CD4-positive, CD25-positive, alpha-beta regulatory T cell (primary cell): ENCODE data around the gene PDE4C. TPM values are rescaled to one million over a fixed set of nuclear protein-coding genes. Genes with fewer than 3 reads are reported as not detected.

Experiments used
- ATAC-seq, 2 donors: fragments of 150-1000 bp; cut with Tn5 transposase; one replicate each; pipeline ENCODE4 v1.10.0; 2021; ENCODE audit warnings: low read depth in 2 of 2, moderate number of reproducible peaks in 2 of 2, moderate library complexity in 1 of 2
- DNase-seq, 3 donors: peaks; one replicate each; pipeline versions ENCODE4 v3.0.0 to v3.0.0-alpha.2; 2012 to 2022; ENCODE audit warnings: mixed read lengths in 1 of 3
- H3K27ac ChIP-seq: one replicate; pipeline ENCODE4 v1.7.0; 2013; ENCODE audit warnings: mild to moderate bottlenecking, low read length; ENCODE audit not compliant: insufficient read depth, poor library complexity, severe bottlenecking
- H3K27me3 ChIP-seq: one replicate; pipeline ENCODE4 v1.7.0; 2013; ENCODE audit warnings: low read length; ENCODE audit not compliant: control insufficient read depth, insufficient read depth
- H3K36me3 ChIP-seq: one replicate; pipeline ENCODE4 v1.7.0; 2013; ENCODE audit warnings: mild to moderate bottlenecking, low read length, moderate library complexity; ENCODE audit not compliant: control insufficient read depth, insufficient read depth
- H3K4me1 ChIP-seq: 2 replicates; pipeline ENCODE4 v1.7.0; 2013; ENCODE audit warnings: mild to moderate bottlenecking, low read length; ENCODE audit not compliant: insufficient read depth, control insufficient read depth, poor library complexity, severe bottlenecking
- H3K4me3 ChIP-seq: one replicate; pipeline ENCODE4 v1.7.0; 2013; ENCODE audit warnings: low read depth, mild to moderate bottlenecking, low read length, moderate library complexity
- H3K9me3 ChIP-seq, 2 experiments: 1 replicate in 1 of 2; 2 replicates in 1 of 2; pipeline ENCODE4 v1.7.0; 2013; ENCODE audit warnings: low read length in 2 of 2, mild to moderate bottlenecking in 1 of 2, moderate library complexity in 1 of 2; ENCODE audit not compliant: control insufficient read depth in 2 of 2
- H3K27ac Mint-ChIP-seq, 3 donors: one replicate each; pipeline ENCODE4 v1.8.0; 2020 to 2022; ENCODE audit warnings: mild to moderate bottlenecking in 3 of 3, mixed read lengths in 3 of 3, moderate library complexity in 2 of 3
- H3K27me3 Mint-ChIP-seq: one replicate; pipeline ENCODE4 v1.8.0; 2022; ENCODE audit warnings: mild to moderate bottlenecking, mixed read lengths
- H3K36me3 Mint-ChIP-seq: one replicate; pipeline ENCODE4 v1.8.0; 2020; ENCODE audit warnings: mixed read lengths
- H3K4me1 Mint-ChIP-seq, 4 donors: one replicate each; pipeline ENCODE4 v1.8.0; 2020 to 2022; ENCODE audit warnings: mixed read lengths in 4 of 4, mild to moderate bottlenecking in 1 of 4
- H3K4me3 Mint-ChIP-seq, 4 donors: one replicate each; pipeline ENCODE4 v1.8.0; 2020 to 2022; ENCODE audit warnings: mild to moderate bottlenecking in 4 of 4, mixed read lengths in 4 of 4, moderate library complexity in 3 of 4
- H3K9me3 Mint-ChIP-seq, 7 donors: one replicate each; pipeline ENCODE4 v1.8.0; 2020 to 2022; ENCODE audit warnings: mixed read lengths in 7 of 7, mild to moderate bottlenecking in 3 of 7, moderate library complexity in 2 of 7
- polyA plus RNA-seq, 4 donors: library from polyadenylated mRNA; unstranded; fragments of 300-500 nt; fragmentation: Illumina TruSeq; gene quantifications; one replicate each; pipeline ENCODE4 v1.2.3, GENCODE V29; 2021
- total RNA-seq: library from RNA; stranded (reverse); gene quantifications from one replicate; pipeline ENCODE4 v1.2.3, GENCODE V29; 2022

Gene PDE4C
- total and polyA plus RNA-seq, 5 donors from 2014 or later = not detected

DNA sequence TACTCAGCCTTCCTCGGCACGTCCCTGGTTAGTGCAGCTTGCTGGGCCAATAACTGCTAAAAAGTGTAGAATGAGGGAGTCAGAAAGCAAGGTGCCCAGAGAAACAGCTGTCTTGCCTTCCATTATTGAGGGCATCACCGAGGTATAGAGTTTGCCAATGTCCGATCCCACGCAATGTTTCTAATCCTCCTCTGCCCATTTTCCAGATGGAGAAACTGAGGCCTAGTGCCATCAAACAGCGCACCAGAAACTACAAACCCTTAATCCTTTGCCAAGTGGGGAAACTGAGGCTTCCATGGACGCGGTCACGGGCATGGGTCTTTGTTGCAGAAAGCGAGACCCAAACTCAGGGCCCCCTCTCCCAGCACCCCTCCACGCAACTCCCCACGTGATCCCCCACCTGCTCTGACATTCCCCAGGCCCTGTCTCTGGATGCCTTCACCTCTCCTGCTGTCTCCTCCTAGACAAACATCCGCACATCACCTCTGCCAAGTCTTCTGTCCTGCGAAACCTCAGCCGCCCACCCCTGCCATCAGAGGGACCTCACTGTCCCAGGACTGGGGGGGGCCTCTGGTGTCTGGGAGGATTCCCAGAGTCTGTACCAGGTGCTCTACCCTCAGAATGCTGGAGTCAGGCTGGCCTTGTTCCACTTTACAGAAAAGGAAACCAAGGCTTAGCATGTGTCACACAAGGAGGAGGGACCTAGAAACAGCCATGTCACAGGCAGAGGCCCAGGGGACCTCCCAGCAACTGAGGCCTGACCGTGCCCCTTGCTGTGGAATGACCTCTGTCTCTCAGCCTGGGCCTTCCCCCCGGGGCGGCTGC lies 930 bp upstream of the PDE4C start:
- Mint-ChIP-seq H3K27me3 (peaks cover 51% of the 10 kb centered on the region), H3K4me1 (peaks cover 0 to 29% (median 7%) of the 10 kb centered on the region in 4 donors), H3K4me3 (peak overlapping the region in 1 of 4 donors; percentile 57), H3K9me3 (peaks cover 0 to 7% (median 0%) of the 10 kb centered on the region in 7 donors), H3K36me3 (no peaks in the 10 kb centered on the region), H3K27ac (no peak overlapping the region)
- H3K9me3 ChIP-seq = no peaks in the 10 kb centered on the region
- H3K4me1 ChIP-seq = peaks cover 23% of the 10 kb centered on the region
- H3K4me3 ChIP-seq = no peak overlapping the region
- H3K36me3 ChIP-seq = no peaks in the 10 kb centered on the region
- no peak for ATAC-seq
- peaks cover 7% of the 10 kb centered on the region for H3K27me3 ChIP-seq
- no peak overlapping the region for H3K27ac ChIP-seq
- no peak for DNase-seq

DNA sequence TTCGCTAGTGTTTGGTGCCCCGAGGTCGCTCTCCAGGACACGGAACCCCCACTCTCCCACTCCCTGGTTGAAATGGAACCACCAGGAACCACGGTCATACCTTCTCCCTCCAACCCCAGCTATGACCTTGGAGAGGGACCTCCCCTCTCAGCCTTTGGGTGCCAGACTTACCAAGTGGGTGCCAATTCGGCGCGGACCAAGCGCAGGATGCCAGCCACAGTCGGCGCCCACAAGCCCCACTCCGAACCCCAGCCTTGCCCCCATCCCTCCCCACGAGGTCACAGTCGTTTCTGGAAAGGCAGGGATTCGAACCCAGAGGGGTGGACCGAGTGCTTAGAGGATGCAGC lies 910 bp downstream of the PDE4C start:
- peaks cover 0 to 3% (median 0%) of the 10 kb centered on the region in 7 donors for H3K9me3 Mint-ChIP-seq
- Histone ChIP-seq H3K27me3 (peaks cover 4% of the 10 kb centered on the region), H3K27ac (no peak overlapping the region), H3K9me3 (no peaks in the 10 kb centered on the region), H3K4me1 (peaks cover 23% of the 10 kb centered on the region), H3K36me3 (no peaks in the 10 kb centered on the region), H3K4me3 (no peak overlapping the region)
- DNase-seq (no peak), ATAC-seq (no peak)
- peaks cover 0 to 37% (median 7%) of the 10 kb centered on the region in 4 donors for H3K4me1 Mint-ChIP-seq
- H3K27me3 Mint-ChIP-seq = peaks cover 44% of the 10 kb centered on the region
- peak overlapping the region in 2 of 4 donors; percentile 87 to 93 for H3K4me3 Mint-ChIP-seq
- H3K27ac Mint-ChIP-seq = no peak overlapping the region
- no peaks in the 10 kb centered on the region for H3K36me3 Mint-ChIP-seq

DNA sequence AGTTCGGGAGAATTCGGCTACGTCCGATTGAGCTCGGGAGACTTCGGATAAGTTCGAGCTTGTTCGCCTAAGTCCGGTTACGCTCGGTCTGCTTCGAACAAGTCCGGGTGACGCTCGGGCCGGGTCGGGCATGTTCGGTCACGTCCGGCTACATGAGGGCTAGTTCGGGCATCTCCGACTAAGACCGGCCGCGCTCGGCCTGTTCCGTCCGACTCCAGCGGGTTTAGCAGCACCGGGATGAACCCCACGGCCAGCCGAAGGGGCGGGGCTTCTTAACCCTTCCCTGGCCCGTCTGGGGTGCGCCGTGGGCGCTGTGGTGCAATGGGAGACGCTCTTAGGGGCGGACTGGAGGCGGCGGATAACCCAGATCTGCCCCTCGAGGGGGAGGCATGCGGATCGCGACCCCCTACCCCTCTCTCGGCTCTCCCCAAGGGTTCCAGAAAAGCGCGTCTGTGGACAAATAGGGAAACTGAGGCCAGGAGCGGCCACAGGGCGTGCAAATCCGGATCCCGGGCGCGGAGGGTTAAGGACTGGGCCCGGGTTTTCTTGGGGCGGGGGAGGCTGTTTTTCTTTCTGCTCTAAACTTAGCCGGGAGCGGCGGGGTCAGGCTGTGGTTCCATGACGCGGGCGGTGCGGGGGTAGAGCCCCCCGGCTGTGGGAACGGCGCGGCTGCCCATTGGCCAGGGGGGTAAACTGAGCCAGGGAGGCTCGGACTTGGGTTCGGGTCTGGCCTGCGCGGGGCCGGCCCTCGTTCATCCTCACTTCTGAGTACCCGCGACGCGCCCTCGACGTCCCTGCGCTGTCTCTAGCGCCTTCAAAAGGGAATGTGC lies 1.5 kb downstream of the PDE4C start:
- no peaks in the 10 kb centered on the region for H3K9me3 ChIP-seq
- peaks cover 3% of the 10 kb centered on the region for H3K27me3 ChIP-seq
- Mint-ChIP-seq H3K36me3 (no peaks in the 10 kb centered on the region), H3K4me3 (peak overlapping the region; percentile 85 to 93 (median 86)), H3K27ac (peak overlapping the region in 2 of 3 donors; percentile 13 to 79), H3K4me1 (peaks cover 0 to 37% (median 7%) of the 10 kb centered on the region in 4 donors), H3K9me3 (peaks cover 0 to 3% (median 0%) of the 10 kb centered on the region in 7 donors), H3K27me3 (peaks cover 49% of the 10 kb centered on the region)
- H3K4me3 ChIP-seq = peak overlapping the region; percentile 62
- ATAC-seq = peak; percentile 87 to 89
- no peak overlapping the region for H3K27ac ChIP-seq
- H3K4me1 ChIP-seq = peaks cover 23% of the 10 kb centered on the region
- peak; percentile 73 to 95 (median 80) for DNase-seq
- H3K36me3 ChIP-seq = no peaks in the 10 kb centered on the region

DNA sequence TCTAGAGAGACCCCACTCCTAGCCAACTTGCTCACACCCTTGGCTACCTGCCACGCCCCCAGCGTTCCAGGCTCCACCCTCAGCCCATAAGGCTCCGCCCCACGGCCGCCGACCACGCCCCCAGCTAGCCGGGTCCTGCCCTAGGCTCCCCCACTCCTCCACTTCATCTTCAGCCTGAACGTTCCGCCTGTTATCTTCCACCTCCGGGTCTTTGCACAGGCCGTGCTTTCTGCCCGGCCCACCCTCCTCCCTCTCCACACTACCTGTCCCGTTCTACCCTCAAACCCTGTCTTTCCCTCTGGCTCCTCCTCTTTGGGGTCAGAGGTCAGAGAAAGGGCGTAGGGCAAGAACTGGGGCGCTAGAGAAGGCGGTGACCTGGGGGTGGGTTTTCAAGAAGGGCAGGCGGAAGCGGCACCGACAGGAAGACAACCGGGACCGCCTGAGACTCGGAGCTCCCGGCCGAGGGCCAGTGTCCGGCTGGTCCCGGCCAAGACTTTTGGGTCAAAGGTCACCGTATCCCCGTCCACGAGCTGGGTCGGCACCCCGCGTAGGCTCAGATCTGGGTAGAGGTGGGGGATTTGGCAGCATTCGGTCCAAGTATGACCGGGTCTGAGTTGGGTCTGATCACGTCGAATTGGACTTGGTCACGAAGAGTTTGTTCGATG lies 2.2 kb downstream of the PDE4C start:
- peak overlapping the region; percentile 85 to 93 (median 86) for H3K4me3 Mint-ChIP-seq
- peak in 2 of 3 donors; percentile 21 to 50 for DNase-seq

DNA sequence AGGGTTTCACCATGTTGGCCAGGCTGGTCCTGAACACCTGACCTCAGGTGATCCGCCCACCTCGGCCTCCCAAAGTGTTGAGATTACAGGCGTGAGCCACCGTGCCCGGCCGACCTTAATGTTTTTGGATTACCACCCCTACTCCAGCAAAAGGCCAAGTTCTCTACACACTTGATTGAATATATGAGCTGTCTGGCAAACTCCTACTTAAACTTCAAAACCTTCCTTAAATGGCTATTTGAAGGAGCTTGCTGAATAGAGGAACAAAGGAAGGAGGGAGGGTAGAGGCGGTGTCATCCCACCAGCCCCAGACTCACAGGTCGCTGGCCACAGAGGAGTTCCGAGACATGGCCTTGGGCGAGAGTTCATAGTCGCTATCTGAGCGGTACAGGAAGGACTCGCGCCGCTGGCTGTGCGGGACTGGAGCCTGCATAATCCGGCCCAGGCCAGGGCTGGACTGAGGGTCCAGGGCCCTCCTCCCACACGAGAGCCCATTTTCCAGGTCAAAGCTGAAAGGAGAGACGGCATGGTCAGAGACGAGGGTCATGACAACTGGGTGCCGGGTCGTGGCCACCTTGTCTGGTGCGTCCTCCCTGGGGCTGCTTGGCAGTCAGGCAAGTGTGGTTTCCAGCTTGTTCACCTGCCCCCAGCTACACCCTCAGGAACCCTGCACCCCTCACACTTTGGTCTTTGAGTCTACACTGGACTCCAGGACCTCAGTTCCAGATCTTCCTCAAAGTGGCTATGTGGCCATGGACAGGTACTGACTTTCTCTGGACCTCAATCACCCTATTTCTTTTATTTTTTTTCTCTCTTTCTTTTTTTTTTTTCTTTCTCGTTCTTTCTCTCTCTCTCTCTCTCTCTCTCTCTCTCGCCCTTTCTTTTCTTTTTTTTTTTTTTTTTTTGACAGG lies 4.2 kb downstream of the PDE4C start:
- Mint-ChIP-seq H3K4me1 (peaks cover 0 to 37% (median 7%) of the 10 kb centered on the region in 4 donors), H3K9me3 (peaks cover 0 to 3% (median 0%) of the 10 kb centered on the region in 7 donors), H3K27ac (no peak overlapping the region), H3K27me3 (peaks cover 39% of the 10 kb centered on the region), H3K4me3 (peak overlapping the region in 1 of 4 donors; percentile 3), H3K36me3 (no peaks in the 10 kb centered on the region)
- H3K4me1 ChIP-seq = peaks cover 23% of the 10 kb centered on the region
- ATAC-seq = no peak
- no peaks in the 10 kb centered on the region for H3K9me3 ChIP-seq
- no peak for DNase-seq
- no peaks in the 10 kb centered on the region for H3K36me3 ChIP-seq
- peaks cover 3% of the 10 kb centered on the region for H3K27me3 ChIP-seq
- H3K4me3 ChIP-seq = no peak overlapping the region
- no peak overlapping the region for H3K27ac ChIP-seq

More for the DNA sequence above, 2.2 kb downstream of the PDE4C start:
- no peaks in the 10 kb centered on the region for H3K36me3 Mint-ChIP-seq
- ATAC-seq = no peak
- peak overlapping the region in 1 of 3 donors; percentile 79 for H3K27ac Mint-ChIP-seq
- Histone ChIP-seq H3K27ac (no peak overlapping the region), H3K4me1 (peaks cover 23% of the 10 kb centered on the region), H3K36me3 (no peaks in the 10 kb centered on the region), H3K4me3 (peak overlapping the region; percentile 62), H3K27me3 (peaks cover 3% of the 10 kb centered on the region), H3K9me3 (no peaks in the 10 kb centered on the region)
- H3K27me3 Mint-ChIP-seq = peaks cover 51% of the 10 kb centered on the region
- H3K9me3 Mint-ChIP-seq = peaks cover 0 to 3% (median 0%) of the 10 kb centered on the region in 7 donors
- H3K4me1 Mint-ChIP-seq = peaks cover 0 to 37% (median 7%) of the 10 kb centered on the region in 4 donors

DNA sequence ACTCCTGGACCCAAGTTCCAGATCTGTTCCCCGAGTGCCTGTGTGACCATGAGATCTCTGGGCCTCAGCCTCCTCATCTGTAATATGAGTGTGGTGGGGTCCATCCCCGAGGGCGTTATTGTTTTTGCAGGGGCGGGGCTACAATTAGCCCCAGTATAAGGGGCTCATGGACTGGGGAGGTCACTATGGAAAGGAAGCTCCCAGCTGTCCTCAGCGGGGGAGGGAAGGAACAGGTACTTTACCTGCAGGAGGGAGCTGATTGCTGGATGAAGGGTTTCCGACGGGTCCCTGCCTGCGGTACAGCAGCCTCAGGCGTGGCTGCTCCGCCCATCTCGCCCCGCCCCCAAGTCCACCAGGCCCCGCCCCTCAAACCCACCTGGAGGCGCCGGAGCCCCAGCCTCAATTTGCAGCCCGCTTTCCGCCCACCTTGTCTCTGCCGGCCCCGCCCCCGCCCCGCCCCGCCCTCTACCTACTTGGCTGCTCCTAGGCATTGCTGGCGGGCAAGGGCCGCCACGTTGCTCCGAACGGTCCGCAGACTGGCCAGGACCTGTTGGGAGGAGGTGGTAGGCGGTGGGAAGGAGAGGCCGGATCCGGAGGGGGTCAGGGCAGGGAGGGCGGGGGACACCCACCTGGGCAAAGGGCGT lies 5.5 kb downstream of the PDE4C start:
- no peaks in the 10 kb centered on the region for H3K36me3 Mint-ChIP-seq
- peaks cover 0 to 29% (median 7%) of the 10 kb centered on the region in 4 donors for H3K4me1 Mint-ChIP-seq
- DNase-seq = no peak
- H3K27me3 ChIP-seq = no peaks in the 10 kb centered on the region
- peak overlapping the region in 1 of 4 donors; percentile 43 for H3K4me3 Mint-ChIP-seq
- H3K4me1 ChIP-seq = peaks cover 18% of the 10 kb centered on the region
- H3K4me3 ChIP-seq = no peak overlapping the region
- H3K36me3 ChIP-seq = no peaks in the 10 kb centered on the region
- H3K27me3 Mint-ChIP-seq = peaks cover 31% of the 10 kb centered on the region
- H3K27ac ChIP-seq = no peak overlapping the region
- H3K9me3 Mint-ChIP-seq = peaks cover 0 to 3% (median 0%) of the 10 kb centered on the region in 7 donors
- H3K9me3 ChIP-seq = no peaks in the 10 kb centered on the region
- no peak for ATAC-seq
- no peak overlapping the region for H3K27ac Mint-ChIP-seq
